Spleen (tissue), 7 donors: ENCODE measurements around the gene KSR2.

ENCODE experiments used
- CTCF ChIP-seq, 11 experiments: fragments of 200-600 bp in 7 of 11; fragments of 450-650 bp in 4 of 11; sonication (generic) in 4 of 11; IDR thresholded peaks in 8 of 11; conservative IDR thresholded peaks in 3 of 11; 1 replicate in 7 of 11; 2 replicates in 4 of 11; pipeline versions ENCODE4 v1.4.0 to v1.8.0; 2016 to 2021; ENCODE audit warnings: antibody characterized with exemption in 11 of 11, inconsistent platforms in 4 of 11, mild to moderate bottlenecking in 1 of 11
- POLR2AphosphoS5 ChIP-seq, 3 donors: sonication (generic); formaldehyde crosslinking; IDR thresholded peaks; one replicate each; pipeline ENCODE4 v1.5.1; 2017; ENCODE audit warnings: antibody characterized with exemption in 3 of 3
- donor health status: DM: no; HTN: no; CAD: no; lungs with moderate emphysema.
- donor health status: DM: no; HTN: no; CAD: no.
- donor health status: DM: no; HTN: no; CAD: no.

DNA sequence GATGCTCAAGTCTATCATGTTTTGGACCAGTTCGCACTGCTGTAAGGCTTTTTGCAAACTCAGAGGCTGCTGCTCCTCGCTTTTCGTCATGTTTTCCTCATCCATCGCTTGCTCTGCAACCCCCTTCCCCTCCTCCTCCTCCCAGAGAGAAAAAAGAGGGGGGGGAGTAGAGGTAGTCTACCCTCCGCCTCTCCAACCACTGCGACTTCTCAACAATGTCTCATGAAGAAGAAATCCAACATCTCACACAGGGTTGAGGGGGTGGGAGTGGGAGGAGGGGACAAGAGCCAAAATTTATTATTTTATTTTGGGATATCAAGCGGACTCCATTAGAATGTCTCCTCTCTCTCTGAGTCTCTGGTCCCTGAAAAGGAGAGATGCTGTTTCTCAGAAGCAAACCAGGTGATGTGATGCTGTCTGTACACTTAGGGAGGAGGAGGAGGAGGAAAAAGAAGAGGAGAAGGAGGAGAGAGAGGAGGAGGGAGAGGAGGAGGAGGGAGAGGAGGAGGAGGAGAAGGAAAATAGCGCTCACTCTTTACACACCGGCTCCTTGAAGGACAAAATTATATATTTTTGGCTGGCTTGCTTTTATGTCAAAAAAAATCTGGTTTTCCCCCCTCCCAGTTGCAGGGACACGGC is 520 bp downstream of the KSR2 start:
- no peak for TF ChIP-seq CTCF (IDR thresholded peaks at IDR 0.05 in 8 of 11, conservative IDR thresholded peaks at IDR 0.05 in 3 of 11)
- TF ChIP-seq POLR2AphosphoS5 (IDR thresholded peaks at IDR 0.05) = no peak
